Measurements from ENCODE around the gene LRRC10B.

DNA sequence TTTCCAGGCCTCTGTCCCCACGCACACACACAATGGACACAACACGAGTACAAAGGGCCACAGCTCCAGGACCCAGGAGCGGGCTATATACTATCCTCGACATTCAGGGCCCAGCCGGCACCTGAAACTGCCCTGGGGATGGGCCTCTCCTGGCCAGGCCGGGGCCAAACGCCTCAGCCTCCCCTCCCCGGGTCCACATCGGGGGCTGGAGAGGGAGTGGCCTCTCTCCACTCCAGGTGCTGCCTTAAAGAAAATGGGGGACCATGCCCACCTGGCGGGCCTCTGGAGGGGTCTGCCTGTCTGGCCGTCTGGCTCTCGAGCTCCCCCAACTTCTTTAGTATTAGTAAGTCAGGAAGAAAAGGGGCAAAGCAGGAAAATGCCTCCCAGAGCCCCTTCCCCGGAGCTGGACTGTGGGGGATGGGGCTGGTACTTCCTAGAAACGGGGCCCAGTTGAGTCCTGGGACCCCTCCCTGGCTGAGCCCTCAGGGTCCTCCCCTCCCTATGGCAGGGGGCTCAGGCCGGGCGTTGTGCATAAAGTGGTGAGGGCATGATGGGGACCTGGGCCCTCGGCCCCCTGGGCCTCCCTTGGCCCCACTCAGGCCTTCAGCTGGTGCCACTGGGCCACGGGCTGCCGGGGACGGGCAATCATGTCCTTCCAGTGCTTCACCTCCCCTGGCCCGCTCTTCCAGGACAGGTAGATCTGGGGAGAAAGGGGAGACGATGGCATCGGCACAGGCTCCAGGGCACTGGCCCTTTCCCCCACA is 9.7 kb downstream of the LRRC10B start:
- TF ChIP-seq YY1 (IDR thresholded peaks at IDR 0.05; ENCODE audit: insufficient read depth, insufficient read length) (no peak), SUZ12 (IDR thresholded peaks at IDR 0.05; ENCODE audit: extremely low read depth, insufficient read depth, insufficient read length) (no peak), ZNF274 (IDR thresholded peaks at IDR 0.05; ENCODE audit: low read depth, low read length) (no peak)
